GM23248 (cell line): ENCODE data around the gene MMP11.

ENCODE experiments used
- EZH2 ChIP-seq: fragments of 200-600 bp; sonication (generic); IDR thresholded peaks from 2 replicates; pipeline ENCODE4 v1.6.1; 2018; ENCODE audit warnings: antibody characterized with exemption, mild to moderate bottlenecking; ENCODE audit not compliant: insufficient read depth, poor library complexity, severe bottlenecking
- EZH2phosphoT487 ChIP-seq: fragments of 200-600 bp; sonication (generic); IDR thresholded peaks from 2 replicates; pipeline ENCODE4 v1.6.1; 2018; ENCODE audit warnings: antibody characterized with exemption, moderate library complexity, mild to moderate bottlenecking, low read depth; ENCODE audit not compliant: insufficient read depth

- TF ChIP-seq EZH2phosphoT487 = no peak
- no peak for TF ChIP-seq EZH2
Observed at GRCh38 chr22:23822101-23822671, 49.5 kb downstream of the MMP11 start.
